Esophagus muscularis mucosa (tissue), 4 donors: ENCODE data around the gene ADAM8.

Experiments
- EP300 ChIP-seq: sonication (generic); formaldehyde crosslinking; IDR thresholded peaks from one replicate; pipeline ENCODE4 v1.6.1; 2017; ENCODE audit warnings: antibody characterized with exemption
- POLR2A ChIP-seq: fragments of 450-650 bp; IDR thresholded peaks from one replicate; pipeline ENCODE4 v1.6.1; 2017; ENCODE audit warnings: antibody characterized with exemption, moderate library complexity, mild to moderate bottlenecking, low read depth
- POLR2AphosphoS5 ChIP-seq, 2 donors: sonication (generic); formaldehyde crosslinking; IDR thresholded peaks; one replicate each; pipeline ENCODE4 v1.6.1; 2017; ENCODE audit warnings: antibody characterized with exemption in 2 of 2
- TF ChIP-seq, protein P1 (sequence below), 3 experiments: fragments of 200-600 bp in 2 of 3; fragments of 450-650 bp in 1 of 3; sonication (generic) in 2 of 3; IDR thresholded peaks; one replicate each; pipeline ENCODE4 v1.5.1; 2017 to 2019; ENCODE audit warnings: antibody characterized with exemption in 3 of 3, mild to moderate bottlenecking in 2 of 3, moderate library complexity in 1 of 3

DNA sequence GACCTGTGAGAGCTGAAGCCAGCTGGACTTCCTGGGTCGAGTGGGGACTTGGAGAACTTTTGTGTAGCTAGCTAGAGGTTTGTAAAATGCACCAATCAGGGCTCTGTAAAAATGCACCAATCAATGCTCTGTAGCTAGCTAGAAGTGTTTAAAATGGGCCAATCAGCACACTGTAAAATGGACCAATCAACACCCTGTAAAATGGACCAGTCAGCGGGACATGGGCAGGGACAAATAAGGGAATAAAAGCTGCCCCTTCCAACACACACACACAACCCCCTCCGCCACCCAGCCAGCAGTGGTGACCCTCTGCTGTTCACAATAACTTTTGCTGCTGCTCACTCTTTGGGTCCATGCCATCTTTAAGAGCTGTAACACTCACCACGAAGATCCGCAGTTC is 39.2 kb upstream of the ADAM8 start:
- TF ChIP-seq, protein P1, sequence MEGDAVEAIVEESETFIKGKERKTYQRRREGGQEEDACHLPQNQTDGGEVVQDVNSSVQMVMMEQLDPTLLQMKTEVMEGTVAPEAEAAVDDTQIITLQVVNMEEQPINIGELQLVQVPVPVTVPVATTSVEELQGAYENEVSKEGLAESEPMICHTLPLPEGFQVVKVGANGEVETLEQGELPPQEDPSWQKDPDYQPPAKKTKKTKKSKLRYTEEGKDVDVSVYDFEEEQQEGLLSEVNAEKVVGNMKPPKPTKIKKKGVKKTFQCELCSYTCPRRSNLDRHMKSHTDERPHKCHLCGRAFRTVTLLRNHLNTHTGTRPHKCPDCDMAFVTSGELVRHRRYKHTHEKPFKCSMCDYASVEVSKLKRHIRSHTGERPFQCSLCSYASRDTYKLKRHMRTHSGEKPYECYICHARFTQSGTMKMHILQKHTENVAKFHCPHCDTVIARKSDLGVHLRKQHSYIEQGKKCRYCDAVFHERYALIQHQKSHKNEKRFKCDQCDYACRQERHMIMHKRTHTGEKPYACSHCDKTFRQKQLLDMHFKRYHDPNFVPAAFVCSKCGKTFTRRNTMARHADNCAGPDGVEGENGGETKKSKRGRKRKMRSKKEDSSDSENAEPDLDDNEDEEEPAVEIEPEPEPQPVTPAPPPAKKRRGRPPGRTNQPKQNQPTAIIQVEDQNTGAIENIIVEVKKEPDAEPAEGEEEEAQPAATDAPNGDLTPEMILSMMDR (IDR thresholded peaks at IDR 0.05): no peak
- TF ChIP-seq EP300: no peak
- TF ChIP-seq POLR2A: no peak
- TF ChIP-seq POLR2AphosphoS5 (IDR thresholded peaks at IDR 0.05): no peak
